GM12878 (cell line): ENCODE measurements around the gene GPR87. TPM values are rescaled to one million over a fixed set of nuclear protein-coding genes. Genes with fewer than 3 reads are reported as not detected.

Source experiments
- CREM ChIP-seq: IDR thresholded peaks from 2 replicates; pipeline ENCODE4 v1.6.1; 2014; ENCODE audit warnings: antibody characterized with exemption, low read depth
- GABPA ChIP-seq: IDR thresholded peaks from 2 replicates; pipeline ENCODE4 v1.6.1; 2014; ENCODE audit warnings: antibody characterized with exemption, low read depth, mild to moderate bottlenecking, inconsistent platforms
- polyA plus RNA-seq, 11 experiments: library from polyadenylated mRNA; depleted of rRNA in 4 of 11; unstranded in 6 of 11; stranded (reverse) in 5 of 11; fragments of >200 nt; fragmentation: Nextera tagmentation in 4 of 11; fragmentation: Illumina TruSeq in 1 of 11; extraction: Ambion mirVana in 4 of 11; extraction: Trizol in 1 of 11; gene quantifications; 1 replicate in 1 of 11; 2 replicates in 10 of 11; pipeline versions ENCODE4 v1.2.1 to v1.2.3, GENCODE V29; 2011 to 2016; ENCODE audit warnings: inconsistent platforms in 2 of 11, missing spikeins in 2 of 11, low read depth in 1 of 11
- total RNA-seq, 4 experiments: library from RNA; depleted of rRNA in 3 of 4; stranded (reverse); fragments of >200 nt in 3 of 4; fragmentation: Illumina TruSeq in 1 of 4; extraction: Trizol in 1 of 4; gene quantifications; 2 replicates each; pipeline versions ENCODE4 v1.2.1 to v1.2.3, GENCODE V29; 2013 to 2021
- TF ChIP-seq, protein P1 (sequence below): IDR thresholded peaks from 2 replicates; pipeline ENCODE4 v1.6.1; 2012; ENCODE audit warnings: low read length, inconsistent platforms

GPR87 gene
- total and polyA plus RNA-seq, 10 of the 15 experiments (the other 5 are each of a cell fraction or from before 2014, with no cell fraction given), result 0.06 to 0.27 (median 0.16) TPM; not detected in 5

DNA sequence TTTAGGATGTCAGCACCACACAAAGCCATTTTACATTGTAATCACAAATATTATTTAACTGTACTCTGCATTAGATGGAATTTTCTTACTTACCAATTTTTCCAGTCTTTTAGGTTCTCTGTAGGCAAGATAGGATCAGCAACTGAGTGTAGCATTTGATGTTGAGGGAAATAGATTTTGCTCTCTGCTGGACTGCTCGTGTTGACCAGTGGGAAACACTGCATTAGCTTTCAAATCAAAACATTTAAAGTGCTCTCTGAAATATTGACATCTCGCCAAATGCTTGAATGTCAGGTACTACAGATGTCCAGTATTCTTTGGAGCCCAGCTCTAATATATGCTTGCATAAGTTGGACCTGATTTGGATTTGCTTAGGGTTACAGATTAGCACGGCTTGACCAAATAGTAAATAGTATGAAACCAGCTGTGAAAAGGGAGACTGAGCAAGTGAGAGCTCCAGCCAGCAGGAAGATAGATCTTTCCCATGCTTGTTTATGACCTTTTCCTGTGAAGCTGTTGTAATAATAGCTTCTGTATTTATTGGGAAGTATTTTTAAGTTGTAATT is 67.8 kb downstream of the GPR87 start (continued):
- TF ChIP-seq GABPA (no peak), CREM (no peak)
- TF ChIP-seq, protein P1, sequence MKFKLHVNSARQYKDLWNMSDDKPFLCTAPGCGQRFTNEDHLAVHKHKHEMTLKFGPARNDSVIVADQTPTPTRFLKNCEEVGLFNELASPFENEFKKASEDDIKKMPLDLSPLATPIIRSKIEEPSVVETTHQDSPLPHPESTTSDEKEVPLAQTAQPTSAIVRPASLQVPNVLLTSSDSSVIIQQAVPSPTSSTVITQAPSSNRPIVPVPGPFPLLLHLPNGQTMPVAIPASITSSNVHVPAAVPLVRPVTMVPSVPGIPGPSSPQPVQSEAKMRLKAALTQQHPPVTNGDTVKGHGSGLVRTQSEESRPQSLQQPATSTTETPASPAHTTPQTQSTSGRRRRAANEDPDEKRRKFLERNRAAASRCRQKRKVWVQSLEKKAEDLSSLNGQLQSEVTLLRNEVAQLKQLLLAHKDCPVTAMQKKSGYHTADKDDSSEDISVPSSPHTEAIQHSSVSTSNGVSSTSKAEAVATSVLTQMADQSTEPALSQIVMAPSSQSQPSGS, result no peak

Other genes with a start within 250 kb of the GPR87 start
- gene MED12L, start 231.2 kb downstream of the GPR87 start, total RNA-seq (2014; rRNA removed), result 0.05 and 0.06 TPM in 2 replicates
- gene MED12L, start 231.2 kb downstream of the GPR87 start, total RNA-seq (2014; rRNA removed; fragmentation: Illumina TruSeq; extraction: Trizol), result 0.04 and 0.05 TPM in 2 replicates
- gene MED12L, start 231.2 kb downstream of the GPR87 start, total RNA-seq (2021), result 0.03 TPM in 2 replicates
- gene MED12L, start 231.2 kb downstream of the GPR87 start, polyA plus RNA-seq (2011; rRNA removed), result 0.01 TPM in 1 of 2 replicates, not detected in the other
- 0.01 and 0.03 TPM in 2 replicates for gene MED12L, start 231.2 kb downstream of the GPR87 start, polyA plus RNA-seq (2014; fragmentation: Illumina TruSeq; extraction: Trizol)
- gene MED12L, start 231.2 kb downstream of the GPR87 start, polyA plus RNA-seq (2014; fragmentation: Nextera tagmentation; extraction: Ambion mirVana), result under 1 TPM; 0.02 to 0.04 TPM
- 0.01 and 0.03 TPM in 2 replicates for gene MED12L, start 231.2 kb downstream of the GPR87 start, polyA plus RNA-seq (2014; rRNA removed)
- gene MED12L, start 231.2 kb downstream of the GPR87 start, polyA plus RNA-seq (2016; fragmentation: Nextera tagmentation; extraction: Ambion mirVana), result under 1 TPM in 1 of 2 experiments, not detected in 1; 0.05 TPM
- not detected in 2 replicates for gene GPR171, start 113.6 kb downstream of the GPR87 start, total RNA-seq (2014; rRNA removed)
- not detected in 2 replicates for gene GPR171, start 113.6 kb downstream of the GPR87 start, total RNA-seq (2014; rRNA removed; fragmentation: Illumina TruSeq; extraction: Trizol)
- not detected in 2 replicates for gene GPR171, start 113.6 kb downstream of the GPR87 start, total RNA-seq (2021)
- gene GPR171, start 113.6 kb downstream of the GPR87 start, polyA plus RNA-seq (2011; rRNA removed), result 0.07 and 0.26 TPM in 2 replicates
- not detected in 2 replicates for gene GPR171, start 113.6 kb downstream of the GPR87 start, polyA plus RNA-seq (2014; fragmentation: Illumina TruSeq; extraction: Trizol)
- gene GPR171, start 113.6 kb downstream of the GPR87 start, polyA plus RNA-seq (2014; fragmentation: Nextera tagmentation; extraction: Ambion mirVana), result under 1 TPM in 1 of 2 experiments, not detected in 1; 0.05 TPM
- not detected in 2 replicates for gene GPR171, start 113.6 kb downstream of the GPR87 start, polyA plus RNA-seq (2014; rRNA removed)
- not detected for gene GPR171, start 113.6 kb downstream of the GPR87 start, polyA plus RNA-seq (2016; fragmentation: Nextera tagmentation; extraction: Ambion mirVana)
- 0.06 TPM in 1 of 2 replicates, not detected in the other for gene P2RY14, start 38.3 kb downstream of the GPR87 start, total RNA-seq (2014; rRNA removed)
- 0.05 TPM in 1 of 2 replicates, not detected in the other for gene P2RY14, start 38.3 kb downstream of the GPR87 start, total RNA-seq (2014; rRNA removed; fragmentation: Illumina TruSeq; extraction: Trizol)
- not detected in 2 replicates for gene P2RY14, start 38.3 kb downstream of the GPR87 start, total RNA-seq (2021)
- not detected in 2 replicates for gene P2RY14, start 38.3 kb downstream of the GPR87 start, polyA plus RNA-seq (2011; rRNA removed)
- 0.10 and 0.28 TPM in 2 replicates for gene P2RY14, start 38.3 kb downstream of the GPR87 start, polyA plus RNA-seq (2014; fragmentation: Illumina TruSeq; extraction: Trizol)
- not detected for gene P2RY14, start 38.3 kb downstream of the GPR87 start, polyA plus RNA-seq (2014; fragmentation: Nextera tagmentation; extraction: Ambion mirVana)
- gene P2RY14, start 38.3 kb downstream of the GPR87 start, polyA plus RNA-seq (2014; rRNA removed), result 0.06 and 0.37 TPM in 2 replicates
- not detected for gene P2RY14, start 38.3 kb downstream of the GPR87 start, polyA plus RNA-seq (2016; fragmentation: Nextera tagmentation; extraction: Ambion mirVana)
- gene P2RY13, start 12.7 kb upstream of the GPR87 start, total RNA-seq (2014; rRNA removed), result not detected in 2 replicates
- gene P2RY13, start 12.7 kb upstream of the GPR87 start, total RNA-seq (2014; rRNA removed; fragmentation: Illumina TruSeq; extraction: Trizol), result not detected in 2 replicates
- gene P2RY13, start 12.7 kb upstream of the GPR87 start, total RNA-seq (2021), result not detected in 2 replicates
- gene P2RY13, start 12.7 kb upstream of the GPR87 start, polyA plus RNA-seq (2011; rRNA removed), result not detected in 2 replicates
- not detected in 2 replicates for gene P2RY13, start 12.7 kb upstream of the GPR87 start, polyA plus RNA-seq (2014; fragmentation: Illumina TruSeq; extraction: Trizol)
- not detected for gene P2RY13, start 12.7 kb upstream of the GPR87 start, polyA plus RNA-seq (2014; fragmentation: Nextera tagmentation; extraction: Ambion mirVana)
- gene P2RY13, start 12.7 kb upstream of the GPR87 start, polyA plus RNA-seq (2014; rRNA removed), result not detected in 2 replicates
- not detected for gene P2RY13, start 12.7 kb upstream of the GPR87 start, polyA plus RNA-seq (2016; fragmentation: Nextera tagmentation; extraction: Ambion mirVana)
- gene P2RY12, start 67.9 kb upstream of the GPR87 start, total RNA-seq (2014; rRNA removed), result 0.73 and 0.93 TPM in 2 replicates
- gene P2RY12, start 67.9 kb upstream of the GPR87 start, total RNA-seq (2014; rRNA removed; fragmentation: Illumina TruSeq; extraction: Trizol), result 0.85 and 0.92 TPM in 2 replicates
- gene P2RY12, start 67.9 kb upstream of the GPR87 start, total RNA-seq (2021), result 0.38 and 0.48 TPM in 2 replicates
- 0.14 TPM in 1 of 2 replicates, not detected in the other for gene P2RY12, start 67.9 kb upstream of the GPR87 start, polyA plus RNA-seq (2011; rRNA removed)
- gene P2RY12, start 67.9 kb upstream of the GPR87 start, polyA plus RNA-seq (2014; fragmentation: Illumina TruSeq; extraction: Trizol), result 0.81 and 1.0 TPM in 2 replicates
- gene P2RY12, start 67.9 kb upstream of the GPR87 start, polyA plus RNA-seq (2014; fragmentation: Nextera tagmentation; extraction: Ambion mirVana), result under 1 TPM; 0.27 to 0.85 TPM
- gene P2RY12, start 67.9 kb upstream of the GPR87 start, polyA plus RNA-seq (2014; rRNA removed), result 0.34 and 0.59 TPM in 2 replicates
- gene P2RY12, start 67.9 kb upstream of the GPR87 start, polyA plus RNA-seq (2016; fragmentation: Nextera tagmentation; extraction: Ambion mirVana), result under 1 TPM in 1 of 2 experiments, not detected in 1; 0.35 TPM
- gene IGSF10, start 144.2 kb upstream of the GPR87 start, total RNA-seq (2014; rRNA removed), result under 0.01 TPM in 1 of 2 replicates, not detected in the other
- 0.18 TPM in 1 of 2 replicates, not detected in the other for gene IGSF10, start 144.2 kb upstream of the GPR87 start, total RNA-seq (2014; rRNA removed; fragmentation: Illumina TruSeq; extraction: Trizol)
- gene IGSF10, start 144.2 kb upstream of the GPR87 start, total RNA-seq (2021), result 0.03 and 0.05 TPM in 2 replicates
- 0.03 and 0.04 TPM in 2 replicates for gene IGSF10, start 144.2 kb upstream of the GPR87 start, polyA plus RNA-seq (2011; rRNA removed)
- gene IGSF10, start 144.2 kb upstream of the GPR87 start, polyA plus RNA-seq (2014; fragmentation: Illumina TruSeq; extraction: Trizol), result 0.01 and 0.08 TPM in 2 replicates
- gene IGSF10, start 144.2 kb upstream of the GPR87 start, polyA plus RNA-seq (2014; fragmentation: Nextera tagmentation; extraction: Ambion mirVana), result under 1 TPM; under 0.01 to 0.02 TPM
- gene IGSF10, start 144.2 kb upstream of the GPR87 start, polyA plus RNA-seq (2014; rRNA removed), result 0.04 TPM in 1 of 2 replicates, not detected in the other
- gene IGSF10, start 144.2 kb upstream of the GPR87 start, polyA plus RNA-seq (2016; fragmentation: Nextera tagmentation; extraction: Ambion mirVana), result not detected